GM12878 (cell line): Measurements from ENCODE around the gene PLRG1. TPM values are rescaled to one million over a fixed set of nuclear protein-coding genes. Genes with fewer than 3 reads are reported as not detected.

Source experiments
- ATAC-seq: fragments of 200-7000 bp; cut with Tn5 transposase; 3 replicates; pipeline ENCODE4 v1.9.1; 2020; ENCODE audit warnings: mild to moderate bottlenecking, moderate library complexity
- BruUV-seq: library from RNA; stranded (reverse); fragments of 400-500 nt; replicated peaks from 2 replicates; lab custom pipeline; 2021; lab: Mats Ljungman, UMichigan
- CTCF ChIA-PET: fragments of 300-600 bp; sonication (Branson Sonifier 250); formaldehyde crosslinking; extraction: SDS; loops from one replicate; lab custom pipeline; 2021; ENCODE audit warnings: inconsistent platforms; lab: Yijun Ruan, JAX
- POLR2A ChIA-PET: fragments of 350-600 bp; formaldehyde crosslinking; extraction: SDS; loops from one replicate; lab custom pipeline; 2021; ENCODE audit warnings: inconsistent platforms; lab: Charles Lee
- RAD21 ChIA-PET: fragments of 300-600 bp; sonication (Branson Sonifier 250); formaldehyde crosslinking; loops from one replicate; lab custom pipeline; 2023; ENCODE audit warnings: antibody characterized with exemption; ENCODE audit not compliant: unreplicated experiment; lab: Charles Lee
- SMC1A ChIA-PET: fragments of 300-600 bp; sonication (Branson Sonifier 250); formaldehyde crosslinking; loops from one replicate; lab custom pipeline; 2023; ENCODE audit not compliant: unreplicated experiment, uncharacterized antibody; lab: Charles Lee
- DNase-seq: peaks from one replicate; pipeline ENCODE4 v3.0.0-alpha.2; 2011; ENCODE audit warnings: low read depth, low spot score
- FAIRE-seq: peaks from 3 replicates; lab custom pipeline; 2011; peaks lifted over from hg19 to GRCh38; lab: Jason Lieb, UNC
- H2AFZ ChIP-seq: 2 replicates; pipeline ENCODE4 v1.6.0; 2011; ENCODE audit warnings: low read depth, low read length, control low read depth; ENCODE audit not compliant: control insufficient read depth
- H3K27ac ChIP-seq: 2 replicates; pipeline ENCODE4 v1.5.1; 2011; ENCODE audit warnings: control low read depth; ENCODE audit not compliant: control insufficient read depth, insufficient read depth
- H3K27me3 ChIP-seq, 2 experiments: replicated peaks in 1 of 2; 2 replicates each; pipeline versions ENCODE4 v1.6.0 to v1.6.1; 2011; ENCODE audit warnings: low read length in 1 of 2; ENCODE audit not compliant: control insufficient read depth in 2 of 2, insufficient read depth in 2 of 2
- H3K36me3 ChIP-seq, 2 experiments: 2 replicates each; pipeline ENCODE4 v1.5.1; 2011; ENCODE audit warnings: low read length in 1 of 2; ENCODE audit not compliant: control insufficient read depth in 2 of 2, insufficient read depth in 2 of 2
- H3K4me1 ChIP-seq: 2 replicates; pipeline ENCODE4 v1.6.1; 2011; ENCODE audit warnings: mild to moderate bottlenecking, low read length, moderate library complexity, mixed read lengths; ENCODE audit not compliant: control insufficient read depth, insufficient read depth
- H3K4me2 ChIP-seq: 2 replicates; pipeline ENCODE4 v1.6.0; 2011; ENCODE audit warnings: control low read depth; ENCODE audit not compliant: control insufficient read depth, insufficient read depth
- H3K4me3 ChIP-seq: fragments of 200-600 bp; sonication (generic); 2 replicates; pipeline ENCODE4 v1.5.1; 2016
- H3K79me2 ChIP-seq: 2 replicates; pipeline ENCODE4 v1.6.0; 2011; ENCODE audit warnings: low read length; ENCODE audit not compliant: control insufficient read depth, insufficient read depth
- H3K9ac ChIP-seq: 2 replicates; pipeline ENCODE4 v1.8.0; 2011; ENCODE audit warnings: low read length, control low read depth, mixed read lengths; ENCODE audit not compliant: control insufficient read depth, insufficient read depth
- H3K9me3 ChIP-seq: replicated peaks from 3 replicates; pipeline ENCODE4 v1.5.1; 2011; ENCODE audit warnings: mild to moderate bottlenecking, low read length; ENCODE audit not compliant: control insufficient read depth, insufficient read depth
- H4K20me1 ChIP-seq: 2 replicates; pipeline ENCODE4 v1.6.0; 2011; ENCODE audit not compliant: control insufficient read depth, insufficient read depth
- BCLAF1 ChIP-seq: fragments of 450-650 bp; IDR thresholded peaks from 2 replicates; pipeline ENCODE4 v1.6.1; 2017; ENCODE audit warnings: antibody characterized with exemption, mild to moderate bottlenecking, moderate library complexity
- CUX1 ChIP-seq: IDR thresholded peaks from 2 replicates; pipeline ENCODE4 v1.6.1; 2012; ENCODE audit warnings: improper control_type of control experiment, low read depth, low read length; ENCODE audit not compliant: insufficient replicate concordance
- IKZF2 ChIP-seq, 2 experiments: fragments of 450-650 bp; IDR thresholded peaks; 2 replicates each; pipeline ENCODE4 v1.6.1; 2017; ENCODE audit warnings: mild to moderate bottlenecking in 2 of 2, moderate library complexity in 2 of 2
- NFIC ChIP-seq: IDR thresholded peaks from 2 replicates; pipeline ENCODE4 v1.6.1; 2012; ENCODE audit warnings: low read depth, mild to moderate bottlenecking, inconsistent platforms, low read length, moderate library complexity
- PRDM15 ChIP-seq: fragments of 450-650 bp; formaldehyde crosslinking; IDR thresholded peaks from 2 replicates; pipeline ENCODE4 v1.4.0; 2020; ENCODE audit warnings: mild to moderate bottlenecking, moderate library complexity
- WGBS: methylation state at CpG from one replicate; pipeline ENCODE4 v1.1.6; 2016; ENCODE audit warnings: low lambda C conversion rate; ENCODE audit not compliant: insufficient replicate concordance, insufficient coverage; ENCODE audit errors: missing lambda C conversion rate; 5-methylcytosine and 5-hydroxymethylcytosine counted together
- in situ Hi-C: fragments of 300-500 bp; cut with MboI; formaldehyde crosslinking; loops from 9 replicates; pipeline ENCODE4 v1.14.3; 2018; ENCODE audit warnings: mixed read lengths
- intact Hi-C: fragments of 100-400 bp; cut with micrococcal nuclease; formaldehyde crosslinking; loops from one replicate; pipeline ENCODE4 v1.14.2; 2022; ENCODE audit not compliant: unreplicated experiment
- polyA plus RNA-seq, 11 experiments: library from polyadenylated mRNA; depleted of rRNA in 4 of 11; unstranded in 6 of 11; stranded (reverse) in 5 of 11; fragments of >200 nt; fragmentation: Nextera tagmentation in 4 of 11; fragmentation: Illumina TruSeq in 1 of 11; extraction: Ambion mirVana in 4 of 11; extraction: Trizol in 1 of 11; gene quantifications; 1 replicate in 1 of 11; 2 replicates in 10 of 11; pipeline versions ENCODE4 v1.2.1 to v1.2.3, GENCODE V29; 2011 to 2016; ENCODE audit warnings: inconsistent platforms in 2 of 11, missing spikeins in 2 of 11, low read depth in 1 of 11
- total RNA-seq, 4 experiments: library from RNA; depleted of rRNA in 3 of 4; stranded (reverse); fragments of >200 nt in 3 of 4; fragmentation: Illumina TruSeq in 1 of 4; extraction: Trizol in 1 of 4; gene quantifications; 2 replicates each; pipeline versions ENCODE4 v1.2.1 to v1.2.3, GENCODE V29; 2013 to 2021

Gene PLRG1
- total and polyA plus RNA-seq, 10 of the 15 experiments (the other 5 are each of a cell fraction or from before 2014, with no cell fraction given), result 54.7 to 182 (median 111) TPM

GRCh38 chr4:154593868-154594267 is 43.7 kb upstream of the PLRG1 start (continued):
- TF ChIP-seq CUX1, result no peak

GRCh38 chr4:154591890-154592289 is 41.7 kb upstream of the PLRG1 start:
- 7% methylated on average over 2 of the region's 3 CpGs for WGBS
- ChIA-PET POLR2A (no interaction called here), RAD21 (no interaction called here)
- TF ChIP-seq BCLAF1 (no peak), PRDM15 (CRISPR knock-in tag) (no peak), IKZF2 (IDR thresholded peaks at IDR 0.05) (no peak), NFIC (no peak)

More at GRCh38 chr4:154591890-154592289, 41.7 kb upstream of the PLRG1 start:
- H3K4me1 ChIP-seq, result no peaks in the 10 kb centered on the region
- H4K20me1 ChIP-seq, result no peaks in the 10 kb centered on the region
- no peaks in the 10 kb centered on the region for H3K27me3 ChIP-seq
- H3K4me2 ChIP-seq, result no peak overlapping the region
- H3K36me3 ChIP-seq, result no peaks in the 10 kb centered on the region
- H2AFZ ChIP-seq, result no peak overlapping the region
- in situ Hi-C loops, result no loop called here
- CTCF ChIA-PET, result no interaction called here
- ATAC-seq (no peak), DNase-seq (no peak), FAIRE-seq (no peak)
- no peak overlapping the region for H3K9ac ChIP-seq
- BruUV-seq, result no TSS peak
- no peaks in the 10 kb centered on the region for H3K79me2 ChIP-seq
- H3K9me3 ChIP-seq, result no peaks in the 10 kb centered on the region
- SMC1A ChIA-PET, result no interaction called here
- no peak overlapping the region for H3K4me3 ChIP-seq
- H3K27ac ChIP-seq, result no peak overlapping the region
- intact Hi-C loops, result no loop called here
